GM19193 (cell line): Measurements from ENCODE around the gene IGSF1.

Source experiments
- POLR2A ChIP-seq: IDR thresholded peaks from 4 replicates; pipeline ENCODE4 v1.6.1; 2011; ENCODE audit not compliant: insufficient read depth, insufficient read length; ENCODE audit errors: extremely low read depth

The IGSF1 gene, protein sequence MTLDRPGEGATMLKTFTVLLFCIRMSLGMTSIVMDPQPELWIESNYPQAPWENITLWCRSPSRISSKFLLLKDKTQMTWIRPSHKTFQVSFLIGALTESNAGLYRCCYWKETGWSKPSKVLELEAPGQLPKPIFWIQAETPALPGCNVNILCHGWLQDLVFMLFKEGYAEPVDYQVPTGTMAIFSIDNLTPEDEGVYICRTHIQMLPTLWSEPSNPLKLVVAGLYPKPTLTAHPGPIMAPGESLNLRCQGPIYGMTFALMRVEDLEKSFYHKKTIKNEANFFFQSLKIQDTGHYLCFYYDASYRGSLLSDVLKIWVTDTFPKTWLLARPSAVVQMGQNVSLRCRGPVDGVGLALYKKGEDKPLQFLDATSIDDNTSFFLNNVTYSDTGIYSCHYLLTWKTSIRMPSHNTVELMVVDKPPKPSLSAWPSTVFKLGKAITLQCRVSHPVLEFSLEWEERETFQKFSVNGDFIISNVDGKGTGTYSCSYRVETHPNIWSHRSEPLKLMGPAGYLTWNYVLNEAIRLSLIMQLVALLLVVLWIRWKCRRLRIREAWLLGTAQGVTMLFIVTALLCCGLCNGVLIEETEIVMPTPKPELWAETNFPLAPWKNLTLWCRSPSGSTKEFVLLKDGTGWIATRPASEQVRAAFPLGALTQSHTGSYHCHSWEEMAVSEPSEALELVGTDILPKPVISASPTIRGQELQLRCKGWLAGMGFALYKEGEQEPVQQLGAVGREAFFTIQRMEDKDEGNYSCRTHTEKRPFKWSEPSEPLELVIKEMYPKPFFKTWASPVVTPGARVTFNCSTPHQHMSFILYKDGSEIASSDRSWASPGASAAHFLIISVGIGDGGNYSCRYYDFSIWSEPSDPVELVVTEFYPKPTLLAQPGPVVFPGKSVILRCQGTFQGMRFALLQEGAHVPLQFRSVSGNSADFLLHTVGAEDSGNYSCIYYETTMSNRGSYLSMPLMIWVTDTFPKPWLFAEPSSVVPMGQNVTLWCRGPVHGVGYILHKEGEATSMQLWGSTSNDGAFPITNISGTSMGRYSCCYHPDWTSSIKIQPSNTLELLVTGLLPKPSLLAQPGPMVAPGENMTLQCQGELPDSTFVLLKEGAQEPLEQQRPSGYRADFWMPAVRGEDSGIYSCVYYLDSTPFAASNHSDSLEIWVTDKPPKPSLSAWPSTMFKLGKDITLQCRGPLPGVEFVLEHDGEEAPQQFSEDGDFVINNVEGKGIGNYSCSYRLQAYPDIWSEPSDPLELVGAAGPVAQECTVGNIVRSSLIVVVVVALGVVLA (N-terminal part only)

DNA sequence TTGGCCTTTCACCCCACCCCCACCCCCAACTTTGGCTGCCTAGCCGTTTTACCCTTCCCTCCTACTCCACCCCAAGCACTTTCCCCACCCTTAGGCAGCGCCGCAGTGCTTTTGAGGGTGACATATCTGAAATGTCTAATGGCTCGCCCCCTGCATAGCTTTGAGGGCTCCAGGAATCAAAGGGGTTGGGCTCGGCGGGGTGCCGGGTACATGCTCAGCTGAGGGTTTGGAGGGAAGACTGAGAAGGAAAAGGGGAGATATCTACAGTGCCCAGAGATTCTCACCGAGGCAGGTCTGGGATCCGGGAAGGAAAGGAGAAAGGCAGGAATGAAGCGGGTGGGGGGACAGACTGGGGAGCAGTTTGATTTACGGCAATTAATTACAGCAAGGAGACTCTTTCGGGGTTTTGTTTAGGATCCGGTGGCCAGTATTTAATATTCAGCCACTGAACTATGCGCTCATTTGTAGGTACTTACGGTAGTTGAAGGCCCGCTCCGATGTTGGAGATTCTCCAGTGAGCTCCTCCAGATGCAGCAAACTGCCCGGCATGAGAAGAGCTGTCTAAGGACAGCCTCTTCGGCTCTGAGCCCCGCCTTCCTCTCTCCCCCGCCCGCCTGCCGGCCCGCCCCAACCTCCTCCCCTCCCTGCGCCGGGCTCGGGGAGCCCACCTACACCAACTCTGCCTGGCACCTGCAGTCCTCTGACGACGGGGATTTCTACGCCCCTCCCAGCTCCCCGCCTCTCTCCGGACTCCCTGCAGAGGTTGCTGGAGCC lies at the start of gene IGSF1:
Gene IGSF1 (minus strand): TSS at position 569 of the 774 bp plus-strand sequence. CDS start 2,632 bp downstream, outside the sequence.
- TF ChIP-seq POLR2A, result no peak

DNA sequence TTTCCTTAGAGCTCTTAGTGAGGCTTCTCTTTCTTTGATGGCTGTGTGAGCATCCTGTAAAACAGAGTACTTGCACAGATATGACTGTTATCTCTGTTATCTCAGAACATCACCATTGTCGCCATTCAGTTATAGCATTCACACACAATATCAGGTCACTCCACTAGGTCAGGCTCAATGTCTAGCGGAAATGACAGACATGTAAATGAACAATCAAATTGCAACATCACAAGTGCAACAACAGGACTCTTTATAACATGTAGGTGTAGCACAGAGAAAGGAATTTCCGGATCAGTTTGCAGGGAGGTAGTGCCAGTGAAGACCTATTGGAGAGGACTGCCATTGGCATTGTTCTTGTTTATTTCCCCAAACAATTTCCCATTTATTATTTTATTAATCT lies 43.2 kb upstream of the IGSF1 start:
- no peak for TF ChIP-seq POLR2A

DNA sequence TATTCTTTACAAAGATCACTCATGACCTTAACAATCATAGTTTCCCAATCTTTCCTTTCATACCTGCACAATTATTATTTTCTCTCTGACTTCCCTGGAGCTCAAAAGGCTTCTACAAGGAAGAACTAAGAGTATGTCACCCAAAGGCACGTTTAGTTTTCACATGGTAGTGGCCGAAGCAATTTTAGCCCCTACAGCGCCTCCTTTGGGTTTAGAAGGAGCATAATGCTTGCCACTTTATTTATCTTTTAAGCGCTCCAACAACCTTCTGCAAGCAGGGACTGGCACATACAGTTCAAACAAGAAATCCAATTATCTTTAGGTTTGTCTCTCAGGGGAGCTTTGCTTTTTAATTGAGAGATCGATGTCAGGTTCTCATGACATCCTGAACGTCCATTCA lies 42.0 kb upstream of the IGSF1 start:
- TF ChIP-seq POLR2A, result no peak

DNA sequence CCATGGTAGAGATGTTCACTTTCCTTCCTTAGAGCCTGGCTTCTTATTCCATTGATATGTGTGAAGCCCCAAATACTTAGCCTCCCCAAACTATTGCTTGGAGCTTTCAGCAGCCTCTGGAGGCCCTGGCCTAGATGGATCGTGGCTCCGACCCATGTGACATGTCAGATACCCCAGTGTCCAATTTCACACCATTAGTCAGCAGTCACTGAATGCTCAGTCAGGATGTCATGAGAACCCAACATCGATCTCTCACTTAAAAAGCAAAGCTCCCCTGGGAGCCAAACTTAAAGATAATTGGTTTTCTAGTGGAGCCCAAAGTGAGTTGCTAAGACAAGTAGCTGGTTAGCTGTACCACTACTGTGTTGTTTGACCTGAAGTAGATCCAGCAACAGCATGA lies 41.6 kb upstream of the IGSF1 start:
- no peak for TF ChIP-seq POLR2A

DNA sequence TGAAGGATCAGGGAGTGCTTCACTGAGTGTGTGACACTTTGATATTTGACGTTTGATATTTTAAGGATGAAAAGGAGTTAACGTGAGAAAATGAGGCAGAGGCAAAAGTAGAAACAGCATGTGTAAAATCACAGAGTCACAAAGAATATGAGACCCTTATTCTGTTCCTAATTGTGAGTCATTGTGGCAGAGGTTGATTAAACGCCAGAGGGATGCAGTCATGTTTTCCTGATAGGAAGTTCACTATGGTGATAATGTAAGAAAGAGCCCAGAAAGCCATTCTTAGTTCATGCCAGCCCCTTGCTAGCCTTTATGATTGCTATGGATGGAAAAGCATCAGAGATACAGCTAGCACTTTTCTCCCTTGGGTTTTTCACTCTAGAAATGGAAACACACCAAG lies 33.5 kb upstream of the IGSF1 start:
- no peak for TF ChIP-seq POLR2A

DNA sequence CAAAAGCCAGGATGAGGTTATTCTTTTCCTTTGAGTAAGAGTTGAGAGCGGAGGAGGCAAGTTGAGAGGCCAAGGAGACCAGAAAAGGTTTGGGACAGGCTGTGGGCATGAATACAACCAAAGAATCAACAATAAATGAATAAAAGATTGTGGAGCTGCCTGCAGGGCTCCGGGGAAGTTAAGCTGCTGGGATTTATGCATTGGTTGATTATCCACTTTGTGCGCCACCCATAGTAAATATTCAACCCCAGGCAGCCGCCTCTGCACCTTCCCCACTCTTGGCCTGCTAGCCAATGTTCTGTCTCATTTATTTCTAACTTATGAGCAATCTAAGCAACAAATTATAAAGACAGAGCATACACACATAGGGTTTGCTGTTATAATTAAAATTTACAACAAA lies 28.2 kb upstream of the IGSF1 start:
- TF ChIP-seq POLR2A, result no peak

DNA sequence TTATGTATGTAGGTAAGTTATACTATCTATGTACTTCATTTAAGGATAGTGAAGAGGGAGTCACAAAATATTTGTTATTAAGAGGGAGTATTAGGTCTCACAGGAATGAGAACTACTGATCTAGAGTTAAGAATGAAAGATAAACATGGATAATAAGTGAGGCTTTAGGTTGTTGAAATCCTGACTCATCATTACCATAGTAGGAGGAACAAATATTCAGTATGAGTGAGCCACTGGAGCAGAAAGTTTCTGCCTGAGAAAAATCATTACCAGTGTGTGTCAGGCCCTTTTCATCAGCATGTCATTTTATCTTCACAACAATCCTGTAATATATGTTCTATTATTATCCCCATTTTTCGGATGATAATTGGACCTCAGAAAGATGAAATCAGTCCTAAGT lies 27.2 kb upstream of the IGSF1 start:
- no peak for TF ChIP-seq POLR2A

DNA sequence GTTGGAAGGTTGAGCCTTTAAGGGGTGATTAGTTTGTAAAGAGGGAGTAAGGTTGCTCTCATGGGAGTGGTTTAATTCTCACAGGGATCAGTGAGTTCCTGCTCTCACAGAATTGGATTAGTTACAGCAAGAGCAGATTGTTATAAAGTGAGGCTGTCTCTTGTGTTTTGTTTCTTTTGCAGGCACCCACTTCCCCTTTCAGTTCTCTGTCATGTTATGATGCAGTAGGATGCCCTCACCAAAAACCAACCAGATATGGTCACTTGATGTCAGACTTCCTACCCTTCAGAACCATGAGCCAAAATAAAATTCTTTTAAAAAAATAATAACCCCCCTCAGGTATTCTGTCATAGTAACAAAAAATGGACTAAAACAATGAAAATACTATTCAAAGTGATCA lies 19.9 kb upstream of the IGSF1 start:
- TF ChIP-seq POLR2A, result no peak

DNA sequence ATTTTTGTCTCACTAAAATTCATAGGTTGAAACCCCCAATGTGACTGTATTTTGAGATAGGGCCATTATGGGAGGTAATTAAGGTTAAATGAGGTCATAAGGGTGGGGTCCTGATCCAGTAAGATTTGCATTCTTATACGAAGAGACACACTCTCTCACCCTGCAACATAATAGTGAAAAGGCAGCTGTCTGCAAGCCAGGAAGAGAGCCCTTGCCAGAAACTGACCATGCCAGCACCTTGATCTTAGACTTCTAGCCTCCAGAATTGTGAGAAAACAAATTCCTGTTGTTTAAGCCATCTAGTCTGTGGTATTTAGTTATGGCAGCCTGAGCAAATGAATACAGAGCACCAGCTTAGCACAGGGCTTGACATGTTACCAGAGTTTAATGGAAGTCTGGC lies 17.5 kb upstream of the IGSF1 start:
- no peak for TF ChIP-seq POLR2A

DNA sequence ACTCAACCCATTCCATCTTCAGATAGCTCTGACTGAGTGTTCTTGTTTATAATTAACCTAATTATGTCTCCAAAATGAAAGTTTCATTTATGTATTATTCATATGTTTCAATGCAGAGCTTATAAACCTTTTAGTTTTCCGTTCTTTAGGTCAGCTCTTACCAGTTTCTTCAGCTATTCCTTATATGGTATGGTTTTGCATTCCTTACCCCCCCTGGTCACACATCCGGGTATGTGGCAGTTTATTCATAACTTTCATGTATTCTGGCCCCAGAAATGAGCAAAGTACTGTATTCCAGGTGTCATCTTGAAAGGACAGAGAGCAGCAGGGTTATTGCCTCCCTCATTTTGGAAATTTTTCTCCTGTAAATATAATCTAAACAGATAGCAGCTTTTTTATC lies 16.8 kb upstream of the IGSF1 start:
- TF ChIP-seq POLR2A, result no peak

DNA sequence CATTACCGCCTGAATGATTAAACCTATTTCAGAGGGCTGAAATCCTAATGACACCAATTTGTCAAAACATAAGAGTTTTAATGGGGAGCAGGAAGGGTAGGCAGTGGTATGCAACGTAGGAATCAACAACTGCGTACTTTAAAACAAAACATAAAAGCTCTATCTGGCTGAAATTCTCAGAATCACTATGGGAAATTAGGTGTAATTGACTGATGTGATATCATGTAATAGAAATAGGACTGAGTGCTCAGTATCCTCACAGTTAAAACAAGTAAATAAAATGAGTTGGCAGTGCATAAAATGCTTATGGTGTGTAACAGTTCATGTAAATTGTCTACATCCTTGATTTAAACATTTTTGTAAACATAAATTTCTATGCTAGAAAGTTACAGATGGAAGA lies 13.6 kb upstream of the IGSF1 start:
- no peak for TF ChIP-seq POLR2A

DNA sequence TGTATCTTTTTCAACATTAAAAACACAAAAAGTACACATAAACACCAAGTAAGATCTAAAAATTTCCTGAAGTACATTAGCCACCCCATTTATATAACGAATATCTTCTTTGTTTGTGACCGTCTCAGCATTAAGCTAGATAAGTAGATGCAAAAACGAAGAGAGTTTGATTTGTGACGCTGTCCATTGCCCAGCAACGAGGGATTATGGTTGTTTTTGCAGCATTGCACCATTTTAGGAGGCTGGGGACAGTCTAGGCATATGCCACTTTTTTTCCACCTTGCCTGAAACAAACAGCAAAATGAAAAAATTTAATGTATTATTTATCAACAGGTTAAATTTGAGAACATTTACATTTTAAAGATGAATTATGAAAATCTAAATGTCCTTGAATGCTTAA lies 12.0 kb upstream of the IGSF1 start:
- no peak for TF ChIP-seq POLR2A

DNA sequence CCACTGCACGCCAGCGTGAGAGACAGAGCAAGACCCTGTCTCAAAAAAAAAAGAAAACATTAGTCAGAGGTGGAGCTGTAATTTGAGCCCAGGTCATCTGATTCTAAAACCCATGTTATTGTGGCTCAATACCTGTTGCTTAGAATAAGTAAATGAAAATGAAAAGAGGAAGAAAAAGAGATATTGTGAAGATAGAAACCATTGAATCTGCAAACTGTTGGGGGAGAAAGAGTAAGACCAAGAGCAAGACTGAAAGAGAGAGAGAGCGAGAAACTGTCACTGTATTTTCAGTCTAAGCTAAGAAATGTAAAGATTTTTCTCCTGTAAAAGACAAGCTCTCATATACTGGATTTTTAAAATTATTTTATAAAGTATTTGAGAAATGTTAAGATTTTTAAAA lies 9.7 kb upstream of the IGSF1 start:
- TF ChIP-seq POLR2A, result no peak

DNA sequence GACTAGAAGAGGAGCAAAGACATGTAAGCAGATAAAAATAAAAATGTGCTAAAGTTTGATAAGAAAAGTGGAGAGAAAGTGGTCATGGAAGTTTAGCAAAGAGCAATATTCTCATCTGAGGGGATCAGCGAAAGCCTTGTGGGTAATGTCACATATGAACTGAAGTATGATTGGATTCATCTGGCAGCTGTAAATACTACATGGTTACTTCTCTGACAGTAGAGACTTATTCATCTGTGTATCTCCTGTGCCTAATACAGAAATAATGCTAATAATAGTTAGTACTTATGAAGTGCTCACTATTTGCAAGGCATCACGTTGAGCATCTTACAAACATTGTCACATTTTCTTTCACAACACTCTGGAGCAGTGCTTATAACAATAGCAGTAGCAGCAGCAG lies 8.9 kb upstream of the IGSF1 start:
- no peak for TF ChIP-seq POLR2A
